Vagina (tissue), 2 donors: ENCODE measurements around the gene IFT88.

Experiments used
- CTCF ChIP-seq, 3 experiments: fragments of 450-650 bp in 2 of 3; fragments of 200-600 bp in 1 of 3; sonication (generic) in 1 of 3; IDR thresholded peaks; one replicate each; pipeline ENCODE4 v1.5.1; 2017 to 2019; ENCODE audit warnings: antibody characterized with exemption in 3 of 3, mild to moderate bottlenecking in 2 of 3, moderate library complexity in 2 of 3
- POLR2A ChIP-seq, 2 donors: fragments of 450-650 bp; IDR thresholded peaks; one replicate each; pipeline ENCODE4 v1.6.1; 2017; ENCODE audit warnings: antibody characterized with exemption in 2 of 2, mild to moderate bottlenecking in 2 of 2, moderate library complexity in 2 of 2
- POLR2AphosphoS5 ChIP-seq, 2 donors: sonication (generic); formaldehyde crosslinking; IDR thresholded peaks; one replicate each; pipeline ENCODE4 v1.9.0; 2017; ENCODE audit warnings: antibody characterized with exemption in 2 of 2, mild to moderate bottlenecking in 2 of 2, low read depth in 1 of 2; ENCODE audit not compliant: insufficient read depth in 1 of 2

GRCh38 chr13:20713751-20714150, 146.8 kb downstream of the IFT88 start:
- no peak for TF ChIP-seq POLR2A (IDR thresholded peaks at IDR 0.05)
- TF ChIP-seq CTCF (IDR thresholded peaks at IDR 0.05) = no peak
- TF ChIP-seq POLR2AphosphoS5 (IDR thresholded peaks at IDR 0.05; ENCODE audit: insufficient read depth in 1 of 2, low read depth in 1 of 2) = no peak
